Activated T-cell treated with anti-CD3 and anti-CD28 coated beads for 1 hour (primary cell): ENCODE data around the gene CCDC152.

Source experiments
- DNase-seq: peaks from one replicate; pipeline ENCODE4 v3.0.0-alpha.2; 2020; ENCODE audit warnings: low read depth

Gene CCDC152

GRCh38 chr5:42781584-42781983, 25.0 kb downstream of the CCDC152 start:
- no peak for DNase-seq

GRCh38 chr5:42784132-42784531, 27.5 kb downstream of the CCDC152 start:
- DNase-seq = no peak

DNA sequence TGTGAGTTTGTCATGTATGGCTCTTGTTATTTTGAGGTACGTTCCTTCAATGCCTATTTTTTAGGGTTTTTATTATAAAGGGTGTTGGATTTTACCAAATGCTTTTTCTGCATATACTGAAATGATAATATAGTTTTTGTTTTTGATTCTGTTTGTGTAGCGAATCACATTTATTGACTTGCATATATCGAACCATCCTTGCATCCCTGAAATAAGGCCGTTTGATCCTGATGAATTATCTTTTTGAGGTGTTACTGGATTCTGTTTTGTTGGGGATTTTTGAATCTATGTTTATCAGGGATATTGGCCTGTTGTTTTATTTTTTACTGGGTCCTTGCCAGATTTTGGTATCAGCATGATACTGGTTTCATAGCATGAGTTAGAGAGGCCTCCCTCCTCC, 29.1 kb downstream of the CCDC152 start:
- no peak for DNase-seq

GRCh38 chr5:42787073-42787472, 30.5 kb downstream of the CCDC152 start:
- no peak for DNase-seq

DNA sequence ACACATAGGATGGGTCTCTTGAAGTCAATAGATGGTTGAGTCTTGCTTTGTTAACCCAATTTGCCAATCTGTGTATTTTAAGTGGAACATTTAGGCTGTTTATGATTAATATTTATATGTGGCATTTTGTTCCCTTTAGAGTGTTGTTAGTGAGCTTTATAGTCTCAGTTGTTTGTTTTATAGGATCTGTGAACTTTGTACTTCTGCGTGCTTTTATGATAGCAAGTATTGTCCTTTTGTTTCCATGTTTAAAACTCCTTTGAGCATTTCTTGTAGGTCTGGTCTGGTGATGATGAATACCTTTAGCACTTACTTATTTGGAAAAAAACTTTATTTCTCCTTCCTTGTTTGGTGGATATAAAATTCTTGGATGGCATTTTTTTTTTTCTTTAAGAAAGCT, 31.2 kb downstream of the CCDC152 start:
- no peak for DNase-seq

DNA sequence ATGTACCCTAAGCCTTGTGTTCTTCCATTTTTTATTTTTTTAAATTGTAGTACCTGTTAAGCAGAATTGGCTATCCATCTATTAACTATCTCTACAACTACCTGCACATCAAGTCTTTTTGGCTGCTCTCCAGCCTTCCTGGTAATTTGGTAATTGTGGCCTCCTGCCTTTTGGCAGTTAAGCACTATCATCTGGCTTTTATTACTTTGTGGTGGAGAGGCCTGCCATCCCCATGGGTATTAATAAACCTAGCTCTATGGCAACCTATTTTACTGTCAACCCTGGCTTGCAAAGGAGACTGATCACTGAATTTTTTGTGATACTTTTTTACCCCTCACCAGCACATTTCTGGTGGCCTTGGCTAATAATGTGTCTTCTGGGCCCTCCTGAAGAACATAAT, 34.5 kb downstream of the CCDC152 start:
- no peak for DNase-seq

DNA sequence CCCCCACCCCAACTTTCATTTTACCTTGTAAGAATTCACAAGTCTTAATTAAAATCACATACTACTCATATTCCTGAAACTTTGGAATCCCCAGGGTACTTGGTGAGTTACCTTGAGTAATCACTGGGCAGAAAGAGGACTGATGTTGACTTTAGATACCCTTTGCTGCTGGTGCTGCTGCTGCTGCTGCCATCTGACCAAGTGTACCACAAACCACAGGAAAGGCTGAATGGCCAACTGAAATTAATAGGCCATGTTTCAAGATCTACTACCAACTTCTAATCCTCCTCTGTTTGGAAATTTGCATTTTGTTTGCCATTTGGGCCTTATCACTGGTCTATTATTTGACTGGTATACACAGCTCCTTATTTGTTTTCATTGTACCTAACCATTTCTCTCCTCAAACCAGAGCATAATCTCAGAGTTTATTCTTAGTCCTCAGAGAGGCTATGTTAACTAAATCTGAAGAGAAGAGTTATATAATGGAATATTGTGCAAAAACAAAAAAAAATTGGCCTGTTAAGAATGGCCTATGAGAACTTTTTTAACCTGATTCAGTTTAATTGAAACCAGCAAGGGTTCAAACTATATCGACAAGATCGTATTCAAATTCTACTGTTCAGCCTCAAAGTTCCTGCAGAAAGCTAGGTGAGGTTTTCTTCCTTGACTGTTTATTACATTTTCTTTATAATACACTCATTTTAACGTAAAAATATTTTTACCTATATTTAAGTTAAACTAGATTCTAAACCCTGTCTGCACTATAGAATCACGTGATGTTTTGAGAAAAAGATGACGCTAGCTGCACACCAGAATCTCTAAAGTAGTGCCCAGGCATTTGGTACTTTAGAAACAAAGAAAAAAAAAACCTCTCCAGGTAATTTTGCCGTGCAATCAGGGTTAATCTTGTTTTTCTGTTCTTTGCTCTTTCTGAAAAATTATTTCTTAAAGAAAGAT, 41.9 kb downstream of the CCDC152 start:
- no peak for DNase-seq

GRCh38 chr5:42799241-42799608, 42.6 kb downstream of the CCDC152 start:
- DNase-seq = no peak

DNA sequence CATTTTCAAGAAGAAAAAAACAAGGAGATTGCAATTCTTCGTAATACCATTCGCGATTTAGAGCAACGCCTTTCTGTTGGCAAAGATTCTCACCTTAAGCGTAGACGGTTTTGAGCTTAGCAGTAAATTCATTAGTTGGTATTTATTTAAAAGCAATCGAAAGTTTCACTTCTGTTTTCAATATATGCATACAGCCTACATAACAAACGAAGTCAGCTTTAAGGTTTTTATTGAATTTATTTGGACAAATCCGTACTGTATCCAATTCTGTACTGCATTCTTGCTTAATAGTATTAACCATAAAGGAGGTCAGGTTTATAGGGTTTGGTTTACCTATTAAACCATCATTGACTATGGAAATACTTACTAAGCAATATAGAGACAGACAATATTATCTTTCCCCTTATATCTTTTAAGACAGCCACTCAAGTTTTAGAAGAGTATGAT, 43.1 kb downstream of the CCDC152 start:
- no peak for DNase-seq

DNA sequence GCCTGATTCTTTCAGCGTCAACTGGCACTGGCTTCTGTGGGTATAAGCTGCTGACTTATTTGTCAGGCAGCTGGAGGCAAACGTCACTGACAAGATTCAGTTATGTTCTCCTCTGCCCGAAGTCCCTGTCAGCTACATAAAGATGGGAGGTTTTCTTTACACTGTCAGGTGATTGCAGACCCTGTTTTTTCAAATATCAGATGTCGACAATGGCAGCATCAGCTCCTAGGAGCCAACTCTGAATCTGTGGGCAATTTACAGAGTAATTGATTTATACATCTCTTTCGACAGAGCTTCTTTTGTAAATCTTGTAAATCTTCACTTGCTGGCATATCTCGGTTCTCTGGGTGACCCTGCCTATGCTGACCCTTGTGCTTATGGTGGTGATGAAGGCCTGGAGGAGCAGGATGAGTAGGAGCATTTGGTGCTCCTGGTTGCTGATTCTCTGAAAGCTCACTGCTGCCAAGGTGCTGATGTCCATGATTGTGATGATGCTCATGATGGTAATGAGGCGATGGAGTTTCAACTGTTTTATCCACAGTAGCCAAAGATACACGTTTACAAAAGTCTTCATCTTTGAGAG, 44.2 kb downstream of the CCDC152 start:
- no peak for DNase-seq

DNA sequence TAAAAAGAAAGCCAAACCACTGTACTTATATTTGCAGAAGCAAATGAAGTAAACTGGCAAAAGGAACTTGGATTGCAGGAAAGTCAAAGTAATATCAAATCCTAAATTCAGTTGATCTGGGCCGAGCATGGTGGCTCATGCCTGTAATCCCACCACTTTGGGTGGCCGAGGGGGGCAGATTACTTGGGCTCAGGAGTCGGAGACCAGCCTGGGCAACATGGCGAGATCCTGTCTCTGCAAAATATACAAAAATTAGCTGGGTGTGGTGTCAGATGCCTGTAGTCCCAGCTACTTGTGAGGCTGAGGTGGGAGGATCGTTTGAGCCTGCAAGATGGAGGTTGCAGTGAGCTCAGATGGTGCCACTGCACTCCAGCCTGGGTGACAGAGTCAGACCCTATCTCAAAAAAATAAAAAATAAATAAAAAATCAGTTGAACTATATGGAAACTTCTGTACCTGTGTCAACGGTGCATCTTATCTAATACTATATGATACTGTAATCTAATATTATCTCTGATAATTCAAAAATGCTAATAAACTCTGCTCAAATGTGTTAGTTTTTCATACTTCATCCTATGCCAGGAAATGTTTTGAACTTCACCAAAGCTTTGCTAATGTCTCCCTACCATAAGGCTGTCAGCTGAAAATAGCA, 45.0 kb downstream of the CCDC152 start:
- no peak for DNase-seq

- no peak for DNase-seq
These were observed 48.2 kb downstream of the CCDC152 start for GRCh38 chr5:42804717-42805339.

- no peak for DNase-seq
These were observed 49.5 kb downstream of the CCDC152 start for GRCh38 chr5:42806004-42806700.

GRCh38 chr5:42806701-42807262, 50.2 kb downstream of the CCDC152 start:
- no peak for DNase-seq

DNA sequence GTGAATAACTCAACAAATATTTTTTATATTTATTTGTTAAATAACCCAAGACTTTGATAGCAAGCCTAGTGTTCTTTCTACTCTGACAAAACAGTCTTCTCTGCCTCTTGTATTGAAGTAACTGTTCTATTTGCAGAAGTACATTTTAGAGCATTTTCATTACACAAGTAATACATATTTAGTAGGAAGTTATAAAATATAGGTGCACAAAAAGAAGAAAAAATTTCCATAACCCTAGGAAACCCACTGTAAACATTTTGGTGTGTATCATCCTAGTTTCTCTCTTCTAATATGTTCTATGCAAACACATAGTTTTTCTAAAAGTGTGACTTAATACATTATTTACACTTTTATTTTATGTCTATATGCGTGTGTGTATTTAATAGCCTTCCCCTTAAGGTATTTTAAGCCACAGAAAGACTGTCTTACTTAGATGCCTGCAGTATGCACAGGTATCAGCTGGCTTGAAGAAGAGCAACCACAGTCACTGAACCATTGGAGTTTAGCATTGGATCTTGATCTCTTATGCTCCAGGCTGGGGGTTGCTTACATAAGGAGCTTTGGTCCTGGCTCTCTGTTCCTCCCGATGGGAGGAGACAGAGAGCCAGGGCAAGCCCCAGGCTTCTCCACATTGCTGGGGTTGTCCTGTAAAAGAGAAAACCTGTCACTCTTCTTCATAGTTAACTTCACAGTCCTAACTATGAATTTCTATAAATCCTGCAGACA, 51.3 kb downstream of the CCDC152 start:
- DNase-seq = no peak

GRCh38 chr5:42808888-42809611, 52.4 kb downstream of the CCDC152 start:
- DNase-seq = no peak

DNA sequence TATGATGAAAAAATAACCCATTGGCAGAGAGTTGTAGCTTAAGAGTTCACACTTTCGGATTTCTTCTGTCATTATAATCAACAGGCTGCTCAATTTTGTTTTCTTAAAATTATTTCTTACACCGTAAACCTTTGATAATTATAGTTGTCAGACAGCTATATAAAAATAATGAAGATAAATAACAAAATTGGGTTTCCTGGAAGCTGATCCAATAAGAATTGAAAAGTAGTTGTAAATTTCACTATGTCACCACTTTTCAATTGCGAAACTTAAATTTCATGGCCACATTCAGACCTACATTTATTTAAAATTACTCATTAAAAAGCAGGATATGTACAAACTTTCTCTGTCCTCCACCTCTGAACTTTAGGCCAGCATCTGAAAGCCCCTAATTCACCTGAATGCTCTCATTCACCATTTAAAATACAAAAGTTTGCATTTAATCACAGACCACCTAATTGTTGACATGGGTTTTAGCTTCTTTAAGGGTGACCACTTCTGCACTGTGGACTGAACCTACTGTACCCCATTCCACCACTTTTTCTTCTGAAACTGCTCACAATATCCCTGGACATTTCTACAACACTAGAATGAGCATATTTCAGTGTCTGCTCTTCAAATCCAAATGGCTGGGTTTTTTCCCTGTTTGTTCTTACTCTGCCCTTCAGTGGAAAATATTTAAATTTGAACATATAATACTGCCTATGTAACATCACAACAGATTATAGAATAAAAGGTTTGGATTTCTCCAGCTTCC, 54.4 kb downstream of the CCDC152 start:
- DNase-seq = no peak

GRCh38 chr5:42811591-42812446, 55.2 kb downstream of the CCDC152 start, which contains the start of gene SELENOP:
Gene SELENOP, minus strand, starts transcription at chr5:42811892. Its CDS starts 3,539 bp downstream, at chr5:42808353.
- no peak for DNase-seq
